Stimulated activated CD8-positive, alpha-beta memory T cell treated with anti-CD3 and anti-CD28 coated beads, Interleukin-7, amount 100 ng/mL, for 48 hours (primary cell): ENCODE data around the gene MEX3D.

Experiments used
- DNase-seq, 2 donors: peaks; one replicate each; pipeline ENCODE4 v3.0.0-alpha.2; 2020; ENCODE audit warnings: low read depth in 1 of 2; ENCODE audit errors: extremely low read depth in 1 of 2

MEX3D gene

GRCh38 chr19:1574354-1575136 is 6.4 kb upstream of the MEX3D start:
- DNase-seq, result no peak

GRCh38 chr19:1572795-1573194 is 4.7 kb upstream of the MEX3D start:
- DNase-seq, result no peak

GRCh38 chr19:1571358-1571757 is 3.2 kb upstream of the MEX3D start:
- no peak for DNase-seq

- no peak for DNase-seq
These were observed 2.7 kb upstream of the MEX3D start for GRCh38 chr19:1570836-1571235.

GRCh38 chr19:1569997-1570396 is 1.9 kb upstream of the MEX3D start:
- no peak for DNase-seq

- DNase-seq, result no peak
These were observed 287 bp downstream of the MEX3D start for GRCh38 chr19:1567848-1568227.

GRCh38 chr19:1567116-1567847 is 843 bp downstream of the MEX3D start:
- DNase-seq, result no peak

- no peak for DNase-seq
These were observed 1.6 kb downstream of the MEX3D start for GRCh38 chr19:1566392-1567115.

- DNase-seq, result no peak
These were observed 4.9 kb downstream of the MEX3D start for GRCh38 chr19:1563251-1563650.

- no peak for DNase-seq
These were observed 6.8 kb downstream of the MEX3D start for GRCh38 chr19:1561236-1561842.

GRCh38 chr19:1560286-1560882 is 7.7 kb downstream of the MEX3D start:
- DNase-seq, result no peak

GRCh38 chr19:1558552-1558951 is 9.6 kb downstream of the MEX3D start:
- no peak for DNase-seq

- no peak for DNase-seq
These were observed 11.6 kb downstream of the MEX3D start for GRCh38 chr19:1556390-1557070.

GRCh38 chr19:1555487-1556389 is 12.4 kb downstream of the MEX3D start:
- no peak for DNase-seq

GRCh38 chr19:1554968-1555367 is 13.2 kb downstream of the MEX3D start:
- no peak for DNase-seq

GRCh38 chr19:1553415-1553814 is 14.7 kb downstream of the MEX3D start:
- DNase-seq, result no peak

- no peak for DNase-seq
These were observed 16.8 kb downstream of the MEX3D start for GRCh38 chr19:1551068-1552040.

- no peak for DNase-seq
These were observed 18.7 kb downstream of the MEX3D start for GRCh38 chr19:1549332-1549945.
